Aorta (tissue), 5 donors: ENCODE measurements around the gene SNN. TPM values are rescaled to one million over a fixed set of nuclear protein-coding genes. Genes with fewer than 3 reads are reported as not detected.
A peak's percentile ranks its signal among the peaks of the same experiment; 100 is the strongest.

ENCODE experiments used
- ATAC-seq: fragments of 200-7000 bp; cut with Tn5 transposase; one replicate; pipeline ENCODE4 v1.9.1; 2022; ENCODE audit warnings: moderate library complexity; ENCODE audit not compliant: low FRiP score
- DNase-seq, 2 donors: peaks; one replicate each; pipeline ENCODE4 v3.0.0-alpha.2; 2020
- H3K27ac ChIP-seq, 2 donors: one replicate each; pipeline ENCODE4 v1.5.1; 2013; ENCODE audit warnings: low read length in 2 of 2, mild to moderate bottlenecking in 2 of 2, moderate library complexity in 2 of 2, control low read depth in 1 of 2, inconsistent platforms in 1 of 2, low read depth in 1 of 2
- H3K27me3 ChIP-seq, 2 donors: one replicate each; pipeline ENCODE4 v1.6.1; 2013; ENCODE audit warnings: control low read depth in 1 of 2, low read length in 1 of 2, mild to moderate bottlenecking in 1 of 2, moderate library complexity in 1 of 2; ENCODE audit not compliant: insufficient read depth in 2 of 2, control insufficient read depth in 1 of 2
- H3K36me3 ChIP-seq, 2 donors: one replicate each; pipeline ENCODE4 v1.6.1; 2013; ENCODE audit warnings: control low read depth in 1 of 2, low read length in 1 of 2, mild to moderate bottlenecking in 1 of 2; ENCODE audit not compliant: insufficient read depth in 2 of 2, control insufficient read depth in 1 of 2
- H3K4me1 ChIP-seq, 2 donors: one replicate each; pipeline ENCODE4 v1.6.1; 2013; ENCODE audit warnings: low read length in 2 of 2, control low read depth in 1 of 2, mild to moderate bottlenecking in 1 of 2, moderate library complexity in 1 of 2; ENCODE audit not compliant: insufficient read depth in 2 of 2, control insufficient read depth in 1 of 2
- H3K4me3 ChIP-seq, 2 donors: one replicate each; pipeline ENCODE4 v1.5.1; 2013; ENCODE audit warnings: low read length in 2 of 2, control low read depth in 1 of 2, mild to moderate bottlenecking in 1 of 2
- H3K9me3 ChIP-seq: one replicate; pipeline ENCODE4 v1.6.1; 2013; ENCODE audit warnings: mild to moderate bottlenecking, low read length; ENCODE audit not compliant: control insufficient read depth
- WGBS, 2 donors: extraction: QIAGEN DNeasy Blood & Tissue Kit; methylation state at CpG; one replicate each; pipeline ENCODE4 v1.1.7; 2013; 5-methylcytosine and 5-hydroxymethylcytosine counted together
- intact Hi-C, 2 donors: fragments of 100-400 bp; cut with DNase I; formaldehyde crosslinking; loops; one replicate each; pipeline versions ENCODE4 v1.14.2 to v1.15.0; 2022
- polyA plus RNA-seq, 2 donors: library from polyadenylated mRNA; stranded (reverse); fragments of 200-250 nt; gene quantifications; one replicate each; pipeline ENCODE4 v1.2.3, GENCODE V29; 2013
- total RNA-seq, 2 donors: library from RNA; stranded (reverse); fragmentation: NEBNext Ultra II Directional; extraction: Animal tissue kit (Norgen Biotek cat#: 25700); gene quantifications; one replicate each; pipeline ENCODE4 v1.2.1, GENCODE V29; 2021
- donor health status: healthy with polysubstance abuse.
- donor health status: Bipolar disorder and iron deficiency.
- donor health status: DM: no; HTN: no; CAD: no.
- donor health status: DM: no; HTN: no; CAD: no.
- donor health status: DM: yes; HTN: yes; CAD: no.

SNN gene
- total and polyA plus RNA-seq, 4 donors = 13.0 to 15.9 (median 15.3) TPM

DNA sequence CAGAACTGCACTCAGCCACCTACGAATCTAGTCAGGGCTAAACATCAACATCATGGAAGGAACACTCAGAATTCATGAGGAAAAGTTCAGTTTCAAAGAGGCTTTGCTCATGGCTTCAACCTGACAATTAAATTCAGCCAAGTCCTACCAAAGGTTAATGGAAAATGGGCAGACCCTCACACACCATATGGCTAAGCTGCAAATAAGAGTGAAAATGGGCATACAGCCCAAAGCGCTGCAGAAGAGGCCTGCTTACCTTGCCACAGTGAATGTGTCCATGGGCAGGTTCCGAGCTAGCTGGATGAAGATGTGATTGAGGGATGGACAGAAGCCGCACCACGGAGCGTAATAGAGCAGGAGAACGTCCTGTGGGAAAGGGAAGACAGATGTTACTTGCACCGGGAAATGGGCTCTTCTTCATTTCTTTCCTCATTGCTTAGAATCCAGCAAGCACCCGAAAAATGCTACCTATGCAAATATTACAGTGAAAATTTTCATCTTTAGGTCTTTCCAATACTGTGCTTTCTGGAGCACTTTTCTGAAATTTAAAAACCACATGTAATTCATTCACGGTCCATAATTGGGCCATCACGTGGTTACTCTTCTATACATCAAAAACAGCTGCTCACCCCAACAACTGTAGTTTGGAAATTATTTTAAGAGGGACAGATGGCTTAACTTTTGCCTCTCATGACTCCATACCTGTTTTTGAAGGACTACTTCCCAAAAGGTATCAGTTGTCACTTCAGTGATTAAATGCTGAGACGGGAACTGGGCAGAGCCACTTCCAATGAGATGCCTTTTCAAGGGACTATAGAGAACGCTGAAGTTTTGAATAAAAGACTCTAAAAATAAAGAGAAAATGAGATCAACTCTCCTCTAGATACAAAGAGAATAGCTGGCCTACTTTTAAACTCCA lies 19.6 kb downstream of the SNN start:
- no peak overlapping the region for H3K4me3 ChIP-seq
- intact Hi-C loops = no loop called here
- H3K9me3 ChIP-seq = no peaks in the 10 kb centered on the region
- H3K27ac ChIP-seq = peak overlapping the region in 1 of 2 donors; percentile 48
- DNase-seq (no peak), ATAC-seq (no peak)
- 76 to 78% methylated on average over 13 of the region's 13 CpGs for whole genome bisulfite sequencing, 2 donors
- peaks cover 5 to 6% of the 10 kb centered on the region in 2 donors for H3K36me3 ChIP-seq
- peaks cover 0 to 2% of the 10 kb centered on the region in 2 donors for H3K4me1 ChIP-seq
- H3K27me3 ChIP-seq = no peaks in the 10 kb centered on the region

DNA sequence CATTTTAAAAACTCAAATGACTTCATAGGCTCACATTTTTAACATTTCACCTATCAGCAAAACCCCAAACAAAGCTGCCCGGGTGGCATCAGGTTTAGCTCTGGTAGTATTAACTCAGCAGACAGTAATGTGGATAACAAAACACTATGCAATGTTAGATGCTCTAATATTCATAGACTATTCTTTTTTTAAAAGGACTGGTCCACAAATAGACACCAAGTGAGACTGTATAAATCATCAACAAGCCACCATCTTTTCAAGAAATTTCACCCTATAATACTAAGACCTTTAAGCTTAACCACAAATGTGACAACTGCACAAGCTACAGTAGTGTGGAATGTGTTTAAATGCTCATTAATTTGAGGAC lies 20.2 kb downstream of the SNN start:
- Histone ChIP-seq H3K27ac (no peak overlapping the region), H3K9me3 (no peaks in the 10 kb centered on the region), H3K27me3 (no peaks in the 10 kb centered on the region), H3K4me1 (peaks cover 0 to 2% of the 10 kb centered on the region in 2 donors), H3K36me3 (peaks cover 5 to 6% of the 10 kb centered on the region in 2 donors), H3K4me3 (no peak overlapping the region)
- 0 to 7% methylated on average over 1 of the region's 1 CpG for WGBS, 2 donors
- ATAC-seq (no peak), DNase-seq (no peak)
- intact Hi-C loops = no loop called here

- H3K36me3 ChIP-seq = peaks cover 5 to 6% of the 10 kb centered on the region in 2 donors
- intact Hi-C loops = no loop called here
- peaks cover 0 to 2% of the 10 kb centered on the region in 2 donors for H3K4me1 ChIP-seq
- ATAC-seq (peak; percentile 23), DNase-seq (no peak)
- H3K9me3 ChIP-seq = no peaks in the 10 kb centered on the region
- H3K4me3 ChIP-seq = no peak overlapping the region
- H3K27me3 ChIP-seq = no peaks in the 10 kb centered on the region
- no peak overlapping the region for H3K27ac ChIP-seq
- WGBS, 2 donors = 92 to 95% methylated on average over 3 of the region's 3 CpGs
Measured at GRCh38 chr16:11689031-11689840, 21.0 kb downstream of the SNN start.

GRCh38 chr16:11691235-11691634 lies 23.0 kb downstream of the SNN start:
- Histone ChIP-seq H3K4me1 (peaks cover 0 to 2% of the 10 kb centered on the region in 2 donors), H3K27me3 (no peaks in the 10 kb centered on the region), H3K36me3 (peaks cover 6 to 9% of the 10 kb centered on the region in 2 donors), H3K4me3 (no peak overlapping the region), H3K9me3 (no peaks in the 10 kb centered on the region), H3K27ac (no peak overlapping the region)
- intact Hi-C loops = no loop called here
- no peak for DNase-seq
- WGBS, 2 donors = 91 to 92% methylated on average over 5 of the region's 5 CpGs
- no peak for ATAC-seq

GRCh38 chr16:11691771-11692170 lies 23.5 kb downstream of the SNN start:
- no peak for ATAC-seq
- Histone ChIP-seq H3K4me1 (peaks cover 0 to 2% of the 10 kb centered on the region in 2 donors), H3K9me3 (no peaks in the 10 kb centered on the region), H3K27ac (no peak overlapping the region), H3K36me3 (peaks cover 6 to 9% of the 10 kb centered on the region in 2 donors), H3K4me3 (no peak overlapping the region), H3K27me3 (no peaks in the 10 kb centered on the region)
- 88 to 93% methylated on average over 15 of the region's 15 CpGs for WGBS, 2 donors
- intact Hi-C loops = no loop called here
- DNase-seq = no peak

DNA sequence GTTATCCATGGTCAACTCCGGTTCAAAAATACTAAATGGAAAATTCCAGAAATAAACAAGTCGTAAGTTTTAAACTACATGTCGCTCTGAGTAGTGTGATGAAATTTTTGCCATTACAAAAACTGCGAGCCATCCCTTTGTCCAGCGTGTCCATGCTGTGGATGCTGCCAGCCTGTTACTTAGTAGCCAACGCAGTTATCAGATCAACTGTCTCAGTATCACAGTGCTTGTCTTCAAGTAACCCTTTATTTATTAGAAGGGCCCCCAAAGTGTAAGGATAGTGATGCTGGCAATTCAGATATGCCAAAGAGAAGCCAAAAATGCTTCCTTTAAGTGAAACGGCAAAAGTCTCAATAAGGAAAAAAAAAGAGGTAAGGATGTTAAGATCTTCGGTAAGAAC lies 23.9 kb downstream of the SNN start:
- ATAC-seq (no peak), DNase-seq (no peak)
- H3K4me1 ChIP-seq = peaks cover 0 to 2% of the 10 kb centered on the region in 2 donors
- peaks cover 6 to 9% of the 10 kb centered on the region in 2 donors for H3K36me3 ChIP-seq
- WGBS, 2 donors = 83% methylated on average over 8 of the region's 8 CpGs
- H3K27me3 ChIP-seq = no peaks in the 10 kb centered on the region
- H3K4me3 ChIP-seq = no peak overlapping the region
- no peaks in the 10 kb centered on the region for H3K9me3 ChIP-seq
- no peak overlapping the region for H3K27ac ChIP-seq
- intact Hi-C loops = no loop called here

GRCh38 chr16:11692651-11693050 lies 24.4 kb downstream of the SNN start:
- peaks cover 6 to 9% of the 10 kb centered on the region in 2 donors for H3K36me3 ChIP-seq
- no peak for DNase-seq

DNA sequence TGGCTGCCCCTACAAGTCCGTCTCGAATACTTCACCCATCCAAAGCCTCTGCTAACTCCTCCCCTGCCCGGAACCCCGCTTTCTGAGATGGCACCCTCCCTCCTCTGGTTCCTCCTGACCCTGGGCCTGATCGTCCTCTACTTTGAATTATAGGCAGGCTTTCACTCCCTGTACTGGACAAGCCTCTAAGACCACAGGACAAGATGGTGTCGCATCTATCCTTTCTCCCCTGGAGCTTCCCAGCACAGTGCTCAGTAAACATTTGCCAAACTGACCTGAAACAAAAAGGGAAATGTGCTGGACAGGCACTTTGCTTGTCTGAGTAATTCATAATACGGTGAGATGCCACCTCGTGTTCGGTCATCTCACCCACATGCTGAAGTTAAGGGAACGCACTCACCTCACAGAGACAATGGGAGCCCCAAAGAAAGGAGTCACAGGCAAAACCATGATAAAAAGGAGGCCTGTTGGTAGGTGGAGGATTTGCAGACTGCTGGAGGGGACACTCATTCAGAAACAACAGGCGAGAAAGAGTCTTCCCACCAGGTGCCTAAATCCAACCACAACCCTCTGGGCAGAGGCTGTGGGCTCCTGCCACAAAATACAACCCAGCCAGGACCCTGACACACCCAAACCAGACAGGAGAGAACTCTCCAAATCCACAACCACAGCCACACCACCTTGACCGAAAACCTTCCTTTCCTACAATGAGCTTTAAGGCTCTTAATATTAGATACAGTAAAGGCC lies 28.2 kb downstream of the SNN start:
- intact Hi-C loops = no loop called here
- Histone ChIP-seq H3K9me3 (no peaks in the 10 kb centered on the region), H3K27ac (no peak overlapping the region), H3K4me1 (no peaks in the 10 kb centered on the region), H3K4me3 (no peak overlapping the region), H3K36me3 (peaks cover 5 to 10% of the 10 kb centered on the region in 2 donors), H3K27me3 (no peaks in the 10 kb centered on the region)
- ATAC-seq = no peak
- no peak for DNase-seq
- WGBS, 2 donors = 93 to 94% methylated on average over 12 of the region's 12 CpGs

More at GRCh38 chr16:11692651-11693050, 24.4 kb downstream of the SNN start:
- Histone ChIP-seq H3K9me3 (no peaks in the 10 kb centered on the region), H3K4me1 (peaks cover 0 to under 1% of the 10 kb centered on the region in 2 donors), H3K4me3 (no peak overlapping the region), H3K27ac (no peak overlapping the region), H3K27me3 (no peaks in the 10 kb centered on the region)
- intact Hi-C loops = no loop called here
- no peak for ATAC-seq
- 72 to 77% methylated on average over 6 of the region's 6 CpGs for WGBS, 2 donors
